Activated B cell treated with CpG ODN at 0.5 μM for 24 hours (primary cell): Measurements from ENCODE around the gene NOS1. TPM values are rescaled to one million over a fixed set of nuclear protein-coding genes. Genes with fewer than 3 reads are reported as not detected.

ENCODE experiments used
- ATAC-seq: fragments of 200-7000 bp; cut with Tn5 transposase; one replicate; pipeline ENCODE4 v1.10.0; 2021; ENCODE audit warnings: low read depth, mild to moderate bottlenecking, moderate library complexity
- CTCF ChIA-PET: fragments of 350-600 bp; sonication (Branson Sonifier 250); formaldehyde crosslinking; loops from one replicate; lab custom pipeline; 2021; ENCODE audit warnings: antibody characterized with exemption; lab: Charles Lee
- POLR2A ChIA-PET: fragments of 350-600 bp; sonication (Branson Sonifier 250); formaldehyde crosslinking; loops from one replicate; lab custom pipeline; 2021; ENCODE audit warnings: antibody characterized with exemption; lab: Charles Lee
- DNase-seq: peaks from one replicate; pipeline ENCODE4 v3.0.0; 2022
- H3K27ac Mint-ChIP-seq: one replicate; pipeline ENCODE4 v1.8.0; 2020; ENCODE audit warnings: mixed read lengths
- H3K27me3 Mint-ChIP-seq: one replicate; pipeline ENCODE4 v1.8.0; 2021; ENCODE audit warnings: mixed read lengths
- H3K36me3 Mint-ChIP-seq: one replicate; pipeline ENCODE4 v1.8.0; 2021; ENCODE audit warnings: low read depth, mixed read lengths
- H3K4me1 Mint-ChIP-seq: one replicate; pipeline ENCODE4 v1.8.0; 2021; ENCODE audit warnings: mixed read lengths
- H3K4me3 Mint-ChIP-seq: one replicate; pipeline ENCODE4 v1.8.0; 2020; ENCODE audit warnings: mild to moderate bottlenecking, mixed read lengths
- H3K9me3 Mint-ChIP-seq: one replicate; pipeline ENCODE4 v1.8.0; 2020; ENCODE audit warnings: mixed read lengths
- CTCF ChIP-seq: fragments of 200-600 bp; IDR thresholded peaks from one replicate; pipeline ENCODE4 v1.8.0; 2022; ENCODE audit warnings: antibody characterized with exemption, mild to moderate bottlenecking
- intact Hi-C: fragments of 100-400 bp; cut with micrococcal nuclease; formaldehyde crosslinking; loops from one replicate; pipeline ENCODE4 v1.15.1; 2024
- total RNA-seq: library from RNA; stranded (reverse); gene quantifications from 2 replicates; pipeline ENCODE4 v1.2.3, GENCODE V29; 2022

NOS1 gene
- total RNA-seq, 1 donor from 2014 or later = not detected

GRCh38 chr12:117178745-117179144 is 182.7 kb downstream of the NOS1 start:
- ChIA-PET POLR2A (no interaction called here), CTCF (no interaction called here)
- DNase-seq = no peak
- Mint-ChIP-seq H3K27me3 (no peaks in the 10 kb centered on the region), H3K4me1 (peaks cover 3% of the 10 kb centered on the region), H3K9me3 (peaks cover 4% of the 10 kb centered on the region), H3K27ac (no peak overlapping the region), H3K4me3 (no peak overlapping the region), H3K36me3 (peaks cover 87% of the 10 kb centered on the region)
- intact Hi-C loops = no loop called here
- TF ChIP-seq CTCF = no peak
- no peak for ATAC-seq

DNA sequence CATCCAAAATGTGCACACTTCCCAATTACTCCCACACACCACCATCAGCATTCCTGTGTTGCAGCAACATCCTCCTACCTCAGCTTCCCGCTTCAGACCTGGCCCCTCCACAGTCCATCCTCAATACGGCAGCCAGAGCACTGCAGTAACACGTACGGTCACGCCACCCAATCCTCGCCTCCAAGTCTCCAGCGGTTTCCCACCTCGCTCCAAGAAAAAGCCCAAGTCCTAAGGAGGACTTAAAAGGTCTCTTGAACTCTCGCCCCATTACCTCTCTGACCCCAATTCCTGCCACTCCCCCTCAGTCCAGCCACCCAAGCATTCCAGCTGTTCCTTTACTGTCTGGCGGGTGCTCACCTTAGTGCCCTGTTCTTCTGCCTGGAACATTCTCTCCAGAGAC is 183.1 kb downstream of the NOS1 start:
- Mint-ChIP-seq H3K36me3 (peaks cover 87% of the 10 kb centered on the region), H3K4me3 (no peak overlapping the region), H3K27ac (no peak overlapping the region), H3K27me3 (no peaks in the 10 kb centered on the region), H3K4me1 (peaks cover 3% of the 10 kb centered on the region), H3K9me3 (peaks cover 4% of the 10 kb centered on the region)
- POLR2A ChIA-PET = no interaction called here
- ATAC-seq (no peak), DNase-seq (no peak)
- TF ChIP-seq CTCF = no peak
- CTCF ChIA-PET = no interaction called here
- intact Hi-C loops = no loop called here

DNA sequence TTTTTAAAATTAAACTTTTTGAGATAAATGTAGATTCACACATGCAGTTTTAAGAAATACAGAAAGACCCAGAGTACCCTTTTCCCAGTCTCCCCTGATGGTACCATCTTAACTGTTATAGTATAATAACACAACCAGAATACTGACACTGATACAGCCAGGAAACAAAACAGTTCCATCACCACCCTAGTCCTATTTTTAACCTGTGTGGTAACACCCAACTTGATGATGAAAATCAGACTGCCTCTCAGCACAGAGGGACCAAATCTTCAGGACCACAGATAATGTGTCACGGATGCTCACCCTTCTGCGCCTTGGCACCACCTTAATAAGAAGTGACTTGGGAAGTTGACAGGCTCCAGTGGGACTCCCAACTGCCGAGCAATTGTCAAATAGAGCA is 189.3 kb downstream of the NOS1 start:
- no peak overlapping the region for H3K4me3 Mint-ChIP-seq
- CTCF ChIA-PET = no interaction called here
- peaks cover 95% of the 10 kb centered on the region for H3K36me3 Mint-ChIP-seq
- H3K27ac Mint-ChIP-seq = no peak overlapping the region
- TF ChIP-seq CTCF = no peak
- intact Hi-C loops = no loop called here
- H3K27me3 Mint-ChIP-seq = no peaks in the 10 kb centered on the region
- no peak for ATAC-seq
- POLR2A ChIA-PET = no interaction called here
- no peaks in the 10 kb centered on the region for H3K9me3 Mint-ChIP-seq
- H3K4me1 Mint-ChIP-seq = no peaks in the 10 kb centered on the region
- DNase-seq = no peak

DNA sequence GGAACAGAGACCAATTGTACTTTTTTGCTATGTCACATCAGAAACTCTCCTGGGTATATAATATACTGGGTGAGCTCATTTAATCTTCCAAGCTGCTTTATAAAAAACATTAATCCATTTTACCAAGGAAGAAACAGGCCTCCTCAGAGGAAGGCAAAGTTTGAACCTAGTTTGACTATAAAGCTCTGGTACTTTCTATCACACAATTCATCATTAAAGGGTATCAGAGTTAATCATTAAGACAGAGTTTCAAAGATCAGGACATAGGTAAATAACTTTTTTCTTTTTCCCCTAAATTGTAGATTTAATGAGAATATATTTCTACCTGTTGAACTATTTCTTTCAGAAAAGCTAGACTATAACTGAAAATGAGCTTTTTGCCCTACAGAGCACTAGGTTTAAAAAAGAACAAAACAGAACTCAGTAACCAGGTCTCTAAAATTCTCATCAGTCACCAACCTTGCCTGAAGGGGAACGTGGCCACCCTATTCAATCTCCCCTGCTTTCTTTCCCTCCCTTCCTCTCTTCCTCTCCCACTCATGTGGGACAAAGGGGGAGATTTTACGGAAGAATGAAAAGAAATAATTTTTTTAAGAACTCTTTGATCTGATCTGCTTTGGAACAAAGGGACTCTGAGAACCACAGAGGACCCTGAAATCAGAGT is 189.8 kb downstream of the NOS1 start:
- no peaks in the 10 kb centered on the region for H3K4me1 Mint-ChIP-seq

DNA sequence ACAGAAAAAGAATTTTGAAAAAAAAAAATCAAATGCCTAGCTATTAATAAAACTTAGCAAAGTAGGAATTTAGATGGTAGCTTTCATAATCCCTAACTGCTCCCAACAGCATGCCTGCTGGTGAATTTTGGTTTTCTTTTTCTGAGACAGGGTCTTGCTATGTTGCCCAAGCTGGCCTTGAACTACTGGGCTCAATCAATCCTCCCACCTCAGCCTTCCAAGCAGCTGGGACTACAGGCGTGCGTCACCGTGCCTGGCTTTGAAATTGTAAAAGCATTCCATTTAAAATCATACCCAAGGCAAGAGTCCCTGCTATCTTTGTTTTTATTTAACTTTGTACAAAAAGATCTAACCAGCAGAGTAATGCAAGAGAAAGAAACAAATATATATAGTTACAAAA is 191.9 kb downstream of the NOS1 start:
- CTCF ChIA-PET = no interaction called here
- H3K36me3 Mint-ChIP-seq = peaks cover 93% of the 10 kb centered on the region
- ATAC-seq = no peak
- intact Hi-C loops = no loop called here
- no peaks in the 10 kb centered on the region for H3K4me1 Mint-ChIP-seq
- POLR2A ChIA-PET = no interaction called here
- H3K4me3 Mint-ChIP-seq = no peak overlapping the region
- no peak overlapping the region for H3K27ac Mint-ChIP-seq
- H3K27me3 Mint-ChIP-seq = no peaks in the 10 kb centered on the region
- H3K9me3 Mint-ChIP-seq = no peaks in the 10 kb centered on the region
- no peak for DNase-seq
- TF ChIP-seq CTCF = no peak

More for the DNA sequence above, 189.8 kb downstream of the NOS1 start:
- POLR2A ChIA-PET = no interaction called here
- no peak overlapping the region for H3K4me3 Mint-ChIP-seq
- ATAC-seq = no peak
- CTCF ChIA-PET = no interaction called here
- peaks cover 95% of the 10 kb centered on the region for H3K36me3 Mint-ChIP-seq
- DNase-seq = no peak
- H3K9me3 Mint-ChIP-seq = no peaks in the 10 kb centered on the region
- intact Hi-C loops = no loop called here
- no peaks in the 10 kb centered on the region for H3K27me3 Mint-ChIP-seq
- no peak for TF ChIP-seq CTCF
- no peak overlapping the region for H3K27ac Mint-ChIP-seq
